T-helper 1 cell treated with Interleukin-12 subunit alpha and Interleukin-12 subunit beta and Interleukin-4 antibody, amounts not matched to agents 30 μg/mL and 1 μg/mL, for 36 hours (primary cell): ENCODE results near the gene USP24.

Experiments used
- H3K27ac Mint-ChIP-seq: one replicate; pipeline ENCODE4 v1.8.0; 2021; ENCODE audit warnings: mild to moderate bottlenecking, mixed read lengths
- H3K27me3 Mint-ChIP-seq: one replicate; pipeline ENCODE4 v1.8.0; 2021; ENCODE audit warnings: low read depth, mixed read lengths
- H3K36me3 Mint-ChIP-seq: one replicate; pipeline ENCODE4 v1.8.0; 2021; ENCODE audit warnings: low read depth, mixed read lengths
- H3K4me1 Mint-ChIP-seq: one replicate; pipeline ENCODE4 v1.8.0; 2021; ENCODE audit warnings: low read depth, mixed read lengths
- H3K4me3 Mint-ChIP-seq: one replicate; pipeline ENCODE4 v1.8.0; 2021; ENCODE audit warnings: mild to moderate bottlenecking, moderate library complexity, mixed read lengths
- H3K9me3 Mint-ChIP-seq: one replicate; pipeline ENCODE4 v1.8.0; 2021; ENCODE audit warnings: mixed read lengths

The USP24 gene

GRCh38 chr1:55063577-55063942, 151.6 kb downstream of the USP24 start:
- H3K27ac Mint-ChIP-seq: no peak overlapping the region
- peaks cover 12% of the 10 kb centered on the region for H3K36me3 Mint-ChIP-seq
- no peaks in the 10 kb centered on the region for H3K9me3 Mint-ChIP-seq
- no peak overlapping the region for H3K4me3 Mint-ChIP-seq
- peaks cover 14% of the 10 kb centered on the region for H3K4me1 Mint-ChIP-seq
- no peaks in the 10 kb centered on the region for H3K27me3 Mint-ChIP-seq

GRCh38 chr1:55062801-55063576, 152.2 kb downstream of the USP24 start:
- Mint-ChIP-seq H3K4me1 (peaks cover 14% of the 10 kb centered on the region), H3K27me3 (no peaks in the 10 kb centered on the region), H3K9me3 (no peaks in the 10 kb centered on the region), H3K4me3 (no peak overlapping the region), H3K27ac (no peak overlapping the region), H3K36me3 (peaks cover 11% of the 10 kb centered on the region)

DNA sequence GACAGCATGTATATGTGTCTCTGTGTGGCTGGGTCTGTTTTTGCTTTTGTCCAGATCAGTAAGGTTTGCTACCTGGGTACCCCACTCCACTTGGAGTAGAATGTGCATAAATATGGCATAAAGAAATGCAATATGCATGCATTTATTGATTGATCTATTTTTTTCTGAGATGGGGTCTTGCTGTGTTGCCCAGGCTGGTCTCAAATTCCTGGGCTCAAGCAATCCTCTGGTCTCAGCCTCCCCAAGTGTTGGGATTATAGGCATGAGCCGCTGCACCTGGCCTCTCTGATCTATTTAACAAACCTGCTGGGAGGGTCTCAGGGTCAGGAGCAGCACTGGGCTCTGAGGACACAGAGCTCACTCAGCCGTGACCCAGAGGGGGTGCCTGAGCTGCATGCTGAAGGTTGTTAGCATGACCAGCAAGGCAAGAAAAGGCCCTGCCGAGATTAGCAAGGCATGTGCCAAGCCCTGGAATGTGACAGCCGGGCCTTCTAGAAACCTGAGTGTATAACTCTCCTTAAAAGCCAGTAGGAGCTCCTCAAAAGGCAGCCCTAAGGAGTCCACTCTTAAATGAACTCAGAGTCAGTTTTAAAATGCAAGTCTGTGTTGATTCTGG, 153.3 kb downstream of the USP24 start:
- H3K27me3 Mint-ChIP-seq: no peaks in the 10 kb centered on the region
- peaks cover 4% of the 10 kb centered on the region for H3K36me3 Mint-ChIP-seq
- H3K4me1 Mint-ChIP-seq: peaks cover 9% of the 10 kb centered on the region
- no peaks in the 10 kb centered on the region for H3K9me3 Mint-ChIP-seq
- H3K4me3 Mint-ChIP-seq: no peak overlapping the region
- no peak overlapping the region for H3K27ac Mint-ChIP-seq

- Mint-ChIP-seq H3K4me3 (no peak overlapping the region), H3K36me3 (no peaks in the 10 kb centered on the region), H3K27me3 (no peaks in the 10 kb centered on the region), H3K27ac (no peak overlapping the region), H3K9me3 (no peaks in the 10 kb centered on the region), H3K4me1 (peaks cover 9% of the 10 kb centered on the region)
These were observed 154.0 kb downstream of the USP24 start for GRCh38 chr1:55061000-55061705.

GRCh38 chr1:55060133-55060999, 154.8 kb downstream of the USP24 start:
- H3K9me3 Mint-ChIP-seq: no peaks in the 10 kb centered on the region
- H3K4me3 Mint-ChIP-seq: no peak overlapping the region
- peaks cover 9% of the 10 kb centered on the region for H3K4me1 Mint-ChIP-seq
- H3K27ac Mint-ChIP-seq: peak overlapping the region; percentile 50
- no peaks in the 10 kb centered on the region for H3K27me3 Mint-ChIP-seq
- no peaks in the 10 kb centered on the region for H3K36me3 Mint-ChIP-seq

DNA sequence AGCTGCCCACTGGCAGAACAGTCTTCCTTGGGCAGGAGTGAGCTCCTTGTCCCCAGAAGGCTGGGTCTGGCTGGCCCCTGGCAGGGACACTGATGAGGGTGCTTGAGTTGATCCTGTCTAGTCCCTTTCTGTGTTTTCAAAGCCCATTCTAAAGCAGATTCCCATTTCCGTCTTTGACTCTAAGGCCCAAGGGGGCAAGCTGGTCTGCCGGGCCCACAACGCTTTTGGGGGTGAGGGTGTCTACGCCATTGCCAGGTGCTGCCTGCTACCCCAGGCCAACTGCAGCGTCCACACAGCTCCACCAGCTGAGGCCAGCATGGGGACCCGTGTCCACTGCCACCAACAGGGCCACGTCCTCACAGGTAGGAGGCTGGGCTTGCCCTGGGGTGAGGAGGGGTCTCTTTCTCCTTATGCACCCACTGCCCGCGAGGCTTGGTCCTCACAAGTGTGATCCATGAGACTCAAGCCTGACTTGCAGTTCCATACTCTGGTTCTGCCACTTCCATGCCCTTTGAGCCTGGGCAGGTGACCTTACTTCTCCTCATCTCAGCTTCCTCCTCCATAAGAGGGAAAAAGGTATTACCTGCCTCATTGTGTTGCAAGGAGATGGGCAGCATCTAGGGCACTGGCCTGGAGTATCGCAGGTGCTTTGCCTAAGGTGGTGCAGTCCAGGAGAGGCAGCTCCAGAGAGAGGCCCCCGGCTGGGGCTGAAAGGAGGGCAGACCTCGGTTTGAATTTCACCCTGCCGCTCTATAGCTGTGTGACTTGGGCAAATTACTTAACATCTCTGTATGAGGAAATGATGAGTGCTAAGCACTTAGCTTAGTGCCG, 155.6 kb downstream of the USP24 start:
- Mint-ChIP-seq H3K27me3 (no peaks in the 10 kb centered on the region), H3K4me3 (no peak overlapping the region), H3K27ac (no peak overlapping the region)

DNA sequence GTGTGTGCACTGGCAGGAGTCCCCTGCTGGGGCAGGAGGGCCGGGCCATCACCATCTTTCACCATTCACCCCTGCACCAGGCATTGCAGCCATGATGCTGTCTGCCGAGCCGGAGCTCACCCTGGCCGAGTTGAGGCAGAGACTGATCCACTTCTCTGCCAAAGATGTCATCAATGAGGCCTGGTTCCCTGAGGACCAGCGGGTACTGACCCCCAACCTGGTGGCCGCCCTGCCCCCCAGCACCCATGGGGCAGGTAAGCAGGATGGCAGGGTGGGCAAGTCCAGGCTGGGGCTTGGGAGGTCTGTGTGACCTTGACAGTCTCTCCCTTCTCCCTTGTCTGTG, 157.2 kb downstream of the USP24 start:
- H3K9me3 Mint-ChIP-seq: no peaks in the 10 kb centered on the region
- H3K4me3 Mint-ChIP-seq: no peak overlapping the region
- H3K4me1 Mint-ChIP-seq: peaks cover 9% of the 10 kb centered on the region
- H3K27ac Mint-ChIP-seq: no peak overlapping the region
- H3K27me3 Mint-ChIP-seq: no peaks in the 10 kb centered on the region
- H3K36me3 Mint-ChIP-seq: no peaks in the 10 kb centered on the region

More for the DNA sequence above, 155.6 kb downstream of the USP24 start:
- Mint-ChIP-seq H3K9me3 (no peaks in the 10 kb centered on the region), H3K4me1 (peaks cover 9% of the 10 kb centered on the region), H3K36me3 (no peaks in the 10 kb centered on the region)

DNA sequence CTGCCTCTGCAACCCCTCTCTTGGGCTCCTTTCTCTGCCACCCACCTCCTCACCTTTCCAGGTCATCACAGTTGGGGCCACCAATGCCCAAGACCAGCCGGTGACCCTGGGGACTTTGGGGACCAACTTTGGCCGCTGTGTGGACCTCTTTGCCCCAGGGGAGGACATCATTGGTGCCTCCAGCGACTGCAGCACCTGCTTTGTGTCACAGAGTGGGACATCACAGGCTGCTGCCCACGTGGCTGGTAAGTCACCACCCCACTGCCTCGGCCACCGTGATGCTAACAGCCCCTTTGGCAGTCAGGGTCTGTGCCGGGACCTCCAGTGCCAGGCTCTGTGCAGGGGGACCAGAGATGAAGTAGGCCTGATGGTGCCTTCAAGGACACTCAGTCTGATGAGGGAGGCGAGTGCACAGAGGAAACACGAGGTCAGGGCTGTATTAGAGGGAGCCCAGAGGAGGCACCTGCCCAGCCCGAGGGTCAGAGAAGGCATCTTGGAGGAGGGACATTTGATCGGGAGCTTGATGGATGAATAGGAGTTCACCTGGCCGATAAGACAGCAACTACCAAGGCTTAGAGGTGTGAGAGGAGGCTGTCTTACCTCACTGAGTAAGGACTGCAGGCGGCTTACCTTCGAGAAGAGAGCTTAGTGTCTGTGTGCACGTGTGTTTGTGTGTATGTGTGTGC, 157.8 kb downstream of the USP24 start:
- Mint-ChIP-seq H3K4me1 (peaks cover 9% of the 10 kb centered on the region), H3K9me3 (no peaks in the 10 kb centered on the region), H3K27ac (no peak overlapping the region), H3K4me3 (no peak overlapping the region), H3K27me3 (no peaks in the 10 kb centered on the region), H3K36me3 (no peaks in the 10 kb centered on the region)

GRCh38 chr1:55056632-55056992, 158.6 kb downstream of the USP24 start:
- Mint-ChIP-seq H3K4me3 (no peak overlapping the region), H3K27me3 (no peaks in the 10 kb centered on the region), H3K36me3 (no peaks in the 10 kb centered on the region), H3K27ac (no peak overlapping the region), H3K4me1 (peaks cover 9% of the 10 kb centered on the region), H3K9me3 (no peaks in the 10 kb centered on the region)

DNA sequence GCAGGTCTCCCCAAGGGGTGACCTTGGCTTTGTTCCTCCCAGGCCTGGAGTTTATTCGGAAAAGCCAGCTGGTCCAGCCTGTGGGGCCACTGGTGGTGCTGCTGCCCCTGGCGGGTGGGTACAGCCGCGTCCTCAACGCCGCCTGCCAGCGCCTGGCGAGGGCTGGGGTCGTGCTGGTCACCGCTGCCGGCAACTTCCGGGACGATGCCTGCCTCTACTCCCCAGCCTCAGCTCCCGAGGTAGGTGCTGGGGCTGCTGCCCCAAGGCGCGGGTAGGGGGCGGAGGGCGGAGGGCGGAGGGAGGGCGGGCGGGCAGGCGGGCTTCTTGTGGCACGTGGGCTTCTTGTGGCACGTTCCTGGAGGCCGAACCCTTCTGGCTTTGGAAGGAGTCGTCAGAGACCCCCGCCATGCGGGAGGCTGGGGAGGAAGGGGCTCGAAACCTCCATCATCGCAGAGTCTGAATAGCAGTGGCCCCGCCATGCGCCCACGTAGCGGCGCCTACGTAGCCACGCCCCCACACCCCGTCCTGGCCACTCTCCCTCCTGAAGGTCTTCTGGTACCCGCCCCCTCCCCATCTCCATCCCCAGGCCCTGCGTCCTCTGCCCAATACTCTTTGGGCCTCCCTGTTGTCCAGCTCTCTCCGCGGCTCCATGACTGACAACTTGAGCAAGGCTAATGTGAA, 159.1 kb downstream of the USP24 start:
- Mint-ChIP-seq H3K36me3 (no peaks in the 10 kb centered on the region), H3K4me3 (no peak overlapping the region), H3K9me3 (no peaks in the 10 kb centered on the region), H3K27ac (no peak overlapping the region), H3K4me1 (peaks cover 9% of the 10 kb centered on the region), H3K27me3 (no peaks in the 10 kb centered on the region)

DNA sequence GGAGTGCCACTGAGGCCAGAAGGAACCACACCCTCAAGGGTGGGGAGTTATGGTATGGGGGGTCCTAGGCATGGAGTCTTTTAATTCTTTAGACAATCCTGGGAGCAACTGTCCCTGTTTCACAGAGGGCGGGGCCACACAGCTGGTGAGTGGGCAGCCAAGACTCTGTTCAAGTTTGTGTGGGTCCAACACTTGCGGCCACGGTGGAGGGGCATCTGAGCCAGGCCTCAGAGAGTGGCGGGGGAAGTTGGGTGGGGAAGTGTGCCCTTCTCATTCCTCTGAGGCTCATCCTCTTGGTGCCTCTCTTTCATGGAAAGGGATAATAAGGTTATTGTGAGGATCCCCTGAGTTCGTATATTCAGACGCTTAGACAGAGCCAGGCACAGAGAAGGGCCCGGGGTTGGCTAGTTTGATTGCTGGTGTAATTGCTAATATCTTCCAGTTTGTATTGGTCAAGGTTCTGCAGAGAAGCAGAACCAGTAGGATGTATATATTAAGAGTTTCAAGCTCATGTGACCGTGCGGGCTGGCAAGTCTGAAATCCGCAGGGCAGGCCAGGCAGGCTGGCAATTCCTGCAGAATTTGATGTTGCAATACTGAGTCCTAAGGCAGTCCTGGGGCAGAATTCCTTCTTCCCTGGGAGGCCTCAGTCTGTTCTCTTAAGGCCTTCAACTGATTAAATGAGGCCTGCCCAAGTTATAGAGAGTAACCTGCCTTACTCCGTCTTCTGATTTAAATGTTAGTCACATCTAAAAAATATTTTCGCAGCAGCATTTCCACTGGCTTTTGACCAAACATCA, 159.9 kb downstream of the USP24 start:
- Mint-ChIP-seq H3K27ac (no peak overlapping the region), H3K9me3 (no peaks in the 10 kb centered on the region), H3K4me3 (no peak overlapping the region), H3K36me3 (no peaks in the 10 kb centered on the region), H3K4me1 (peaks cover 2% of the 10 kb centered on the region), H3K27me3 (no peaks in the 10 kb centered on the region)

DNA sequence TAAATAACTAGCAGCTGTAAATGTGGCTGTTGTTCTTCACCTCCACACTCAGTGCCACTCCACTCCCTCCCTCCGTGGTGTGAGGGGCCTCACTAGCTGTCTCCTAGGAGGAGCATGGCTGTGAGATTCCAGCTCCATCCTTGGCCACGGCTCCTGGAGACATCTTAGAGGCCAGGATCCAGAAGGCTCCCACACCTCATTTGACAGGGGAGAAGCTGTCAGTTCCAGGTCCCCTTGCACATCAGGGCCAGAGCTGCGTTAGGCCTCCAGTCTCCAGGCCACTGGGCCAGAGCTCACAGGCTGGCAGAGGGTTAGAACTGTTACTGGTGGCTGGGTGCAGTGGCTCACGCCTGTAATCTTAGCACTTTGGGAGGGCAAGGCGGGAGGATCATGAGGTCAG, 160.8 kb downstream of the USP24 start:
- H3K27ac Mint-ChIP-seq: no peak overlapping the region
- H3K36me3 Mint-ChIP-seq: no peaks in the 10 kb centered on the region
- no peaks in the 10 kb centered on the region for H3K4me1 Mint-ChIP-seq

More for the DNA sequence above, 160.8 kb downstream of the USP24 start:
- Mint-ChIP-seq H3K27me3 (no peaks in the 10 kb centered on the region), H3K9me3 (no peaks in the 10 kb centered on the region), H3K4me3 (no peak overlapping the region)
